ENCODE results near the gene PRKCA. TPM values are rescaled to one million over a fixed set of nuclear protein-coding genes. Genes with fewer than 3 reads are reported as not detected.

The PRKCA gene
- total RNA-seq, 1 donor from 2014 or later = 15.5 TPM

DNA sequence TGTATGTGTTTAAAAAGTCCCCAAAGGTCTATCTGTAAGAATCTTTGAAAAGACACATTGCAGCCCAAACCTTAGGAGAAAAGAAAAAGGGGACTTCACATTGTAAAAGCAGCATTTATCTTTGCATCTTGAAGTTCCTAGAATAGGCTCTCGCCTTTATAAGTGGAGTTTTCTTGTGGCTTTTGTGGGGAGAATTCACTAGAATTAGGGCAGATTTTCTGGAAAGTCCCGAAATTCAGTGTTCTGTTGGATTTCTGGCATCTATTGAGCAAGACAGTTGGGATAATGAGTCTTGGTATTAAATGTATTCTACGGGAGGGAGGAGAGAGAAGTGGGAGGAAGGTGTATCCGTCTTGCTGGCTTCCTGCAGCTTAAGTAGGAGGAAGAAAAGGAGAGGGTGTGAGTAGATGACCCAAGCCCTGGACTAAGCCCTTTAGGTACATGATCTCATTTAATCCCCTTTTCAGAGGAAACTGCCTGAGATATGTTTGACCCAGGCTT, 62.6 kb downstream of the PRKCA start:
- TF ChIP-seq, protein P1, sequence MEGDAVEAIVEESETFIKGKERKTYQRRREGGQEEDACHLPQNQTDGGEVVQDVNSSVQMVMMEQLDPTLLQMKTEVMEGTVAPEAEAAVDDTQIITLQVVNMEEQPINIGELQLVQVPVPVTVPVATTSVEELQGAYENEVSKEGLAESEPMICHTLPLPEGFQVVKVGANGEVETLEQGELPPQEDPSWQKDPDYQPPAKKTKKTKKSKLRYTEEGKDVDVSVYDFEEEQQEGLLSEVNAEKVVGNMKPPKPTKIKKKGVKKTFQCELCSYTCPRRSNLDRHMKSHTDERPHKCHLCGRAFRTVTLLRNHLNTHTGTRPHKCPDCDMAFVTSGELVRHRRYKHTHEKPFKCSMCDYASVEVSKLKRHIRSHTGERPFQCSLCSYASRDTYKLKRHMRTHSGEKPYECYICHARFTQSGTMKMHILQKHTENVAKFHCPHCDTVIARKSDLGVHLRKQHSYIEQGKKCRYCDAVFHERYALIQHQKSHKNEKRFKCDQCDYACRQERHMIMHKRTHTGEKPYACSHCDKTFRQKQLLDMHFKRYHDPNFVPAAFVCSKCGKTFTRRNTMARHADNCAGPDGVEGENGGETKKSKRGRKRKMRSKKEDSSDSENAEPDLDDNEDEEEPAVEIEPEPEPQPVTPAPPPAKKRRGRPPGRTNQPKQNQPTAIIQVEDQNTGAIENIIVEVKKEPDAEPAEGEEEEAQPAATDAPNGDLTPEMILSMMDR (IDR thresholded peaks at IDR 0.05) = no peak
- no peak for TF ChIP-seq POLR2AphosphoS5 (IDR thresholded peaks at IDR 0.05; ENCODE audit: insufficient read depth in 1 of 2, low read depth in 1 of 2)
- no peak for TF ChIP-seq POLR2A (IDR thresholded peaks at IDR 0.05)
- H3K4me1 ChIP-seq = peaks cover 11% of the 10 kb centered on the region
- no peak for DNase-seq (ENCODE audit: extremely low spot score in 2 of 2)
- intact Hi-C loops (cut with DNase I) = no loop called here
- no peak overlapping the region for H3K4me3 ChIP-seq
- no peaks in the 10 kb centered on the region for H3K27me3 ChIP-seq
- H3K36me3 ChIP-seq = no peaks in the 10 kb centered on the region
- no peak overlapping the region for H3K27ac ChIP-seq
- H3K9me3 ChIP-seq = no peaks in the 10 kb centered on the region

DNA sequence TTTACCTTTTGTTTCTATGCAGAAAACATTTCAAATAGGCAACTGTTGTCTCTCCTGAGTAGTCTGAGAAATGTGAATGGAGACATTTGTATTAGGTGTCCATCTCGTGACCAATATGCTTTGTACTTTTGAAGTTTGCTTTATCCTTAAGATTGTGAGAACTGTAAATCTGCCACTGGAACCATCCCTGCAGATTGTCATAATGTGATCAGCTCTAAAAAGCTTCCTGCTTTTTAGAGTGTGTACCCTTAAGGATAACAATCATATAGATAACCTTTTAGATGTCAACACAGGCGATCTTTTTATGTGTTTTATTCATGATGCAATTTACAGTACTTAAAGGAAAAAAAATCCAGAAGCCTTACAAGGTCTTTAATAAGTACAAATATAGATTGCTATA, 63.5 kb downstream of the PRKCA start:
- no peak for DNase-seq (ENCODE audit: extremely low spot score in 2 of 2)
- no peak for TF ChIP-seq POLR2AphosphoS5 (IDR thresholded peaks at IDR 0.05; ENCODE audit: insufficient read depth in 1 of 2, low read depth in 1 of 2)
- TF ChIP-seq, protein P1 (IDR thresholded peaks at IDR 0.05) = no peak
- no peak for TF ChIP-seq POLR2A (IDR thresholded peaks at IDR 0.05)
- Histone ChIP-seq H3K27me3 (no peaks in the 10 kb centered on the region), H3K36me3 (no peaks in the 10 kb centered on the region), H3K4me1 (peaks cover 5% of the 10 kb centered on the region), H3K9me3 (no peaks in the 10 kb centered on the region), H3K27ac (no peak overlapping the region), H3K4me3 (no peak overlapping the region)
- intact Hi-C loops (cut with DNase I) = no loop called here

DNA sequence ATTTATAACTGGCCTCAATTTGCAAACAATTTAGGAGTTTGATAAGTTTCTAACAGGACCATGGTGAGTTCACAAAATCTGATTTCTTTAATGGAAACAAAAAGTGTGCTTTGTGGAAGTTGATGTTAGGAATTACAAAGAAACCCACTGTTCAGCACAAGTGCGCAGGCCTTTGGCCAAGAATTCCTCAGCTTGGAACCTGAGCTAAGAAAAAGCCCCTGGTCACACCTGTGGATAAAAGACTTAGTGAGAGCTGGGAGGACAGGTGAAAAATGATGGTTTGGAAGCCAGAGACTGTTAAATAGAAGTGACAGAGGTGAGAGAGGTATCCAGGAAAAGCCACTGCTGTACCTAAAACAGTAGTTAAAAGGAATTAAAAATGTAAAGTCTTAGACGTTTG, 64.7 kb downstream of the PRKCA start:
- TF ChIP-seq POLR2AphosphoS5 (IDR thresholded peaks at IDR 0.05; ENCODE audit: insufficient read depth in 1 of 2, low read depth in 1 of 2) (no peak), POLR2A (IDR thresholded peaks at IDR 0.05) (no peak)
- TF ChIP-seq, protein P1 (IDR thresholded peaks at IDR 0.05) = no peak
- intact Hi-C loops (cut with DNase I) = no loop called here

DNA sequence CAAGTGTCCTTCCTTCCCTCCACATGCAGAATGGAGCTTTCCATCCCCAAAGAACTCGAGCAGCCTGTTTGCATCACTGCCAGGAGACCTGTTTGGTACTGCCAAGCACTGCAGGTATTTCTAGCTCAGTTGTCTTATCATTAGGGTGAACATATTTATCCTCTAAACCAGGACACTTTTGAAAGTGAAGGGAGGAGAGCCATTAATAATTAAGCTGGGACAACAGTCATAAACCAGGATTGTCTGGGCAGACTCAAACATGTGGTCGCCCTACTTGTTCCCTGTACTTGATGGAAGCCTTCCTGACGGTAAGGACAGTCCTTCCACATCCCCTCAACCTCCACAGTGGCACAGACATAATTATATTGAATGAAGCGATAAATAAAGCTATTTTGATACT, 67.4 kb downstream of the PRKCA start:
- no peak for DNase-seq (ENCODE audit: extremely low spot score in 2 of 2)
- Histone ChIP-seq H3K27me3 (no peaks in the 10 kb centered on the region), H3K4me1 (peaks cover 5% of the 10 kb centered on the region), H3K36me3 (no peaks in the 10 kb centered on the region), H3K4me3 (no peak overlapping the region), H3K27ac (no peak overlapping the region), H3K9me3 (no peaks in the 10 kb centered on the region)
- intact Hi-C loops (cut with DNase I) = no loop called here
- TF ChIP-seq POLR2AphosphoS5 (IDR thresholded peaks at IDR 0.05; ENCODE audit: insufficient read depth in 1 of 2, low read depth in 1 of 2) (no peak), POLR2A (IDR thresholded peaks at IDR 0.05) (no peak)
- TF ChIP-seq, protein P1 (IDR thresholded peaks at IDR 0.05) = no peak

More for the DNA sequence above, 64.7 kb downstream of the PRKCA start:
- Histone ChIP-seq H3K9me3 (no peaks in the 10 kb centered on the region), H3K36me3 (no peaks in the 10 kb centered on the region), H3K4me1 (peaks cover 5% of the 10 kb centered on the region), H3K27me3 (no peaks in the 10 kb centered on the region), H3K27ac (no peak overlapping the region), H3K4me3 (no peak overlapping the region)
- DNase-seq (ENCODE audit: extremely low spot score in 2 of 2) = no peak

DNA sequence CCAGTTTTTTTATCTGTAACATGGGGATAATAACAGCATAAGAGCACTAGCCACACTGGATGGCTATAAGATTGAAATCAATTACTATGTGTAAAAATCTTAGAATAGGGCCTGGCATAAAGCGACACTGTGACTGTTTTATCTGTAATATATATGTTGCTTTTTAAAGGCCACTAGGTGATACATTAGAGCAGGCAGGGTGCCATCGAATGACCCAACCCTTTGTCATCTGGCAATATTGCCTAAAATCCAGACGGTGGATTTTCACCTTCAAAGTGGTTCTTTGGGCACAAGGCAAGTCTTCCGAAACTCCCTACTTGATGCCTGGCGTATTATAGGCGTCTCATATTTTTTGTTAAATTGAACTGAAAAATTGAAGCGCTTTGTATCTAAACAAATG, 69.1 kb downstream of the PRKCA start:
- H3K27me3 ChIP-seq = no peaks in the 10 kb centered on the region
- TF ChIP-seq POLR2AphosphoS5 (IDR thresholded peaks at IDR 0.05; ENCODE audit: insufficient read depth in 1 of 2, low read depth in 1 of 2) (no peak), POLR2A (IDR thresholded peaks at IDR 0.05) (no peak)
- TF ChIP-seq, protein P1 (IDR thresholded peaks at IDR 0.05) = no peak
- DNase-seq (ENCODE audit: extremely low spot score in 2 of 2) = no peak

More for the DNA sequence above, 69.1 kb downstream of the PRKCA start:
- no peaks in the 10 kb centered on the region for H3K36me3 ChIP-seq
- no peak overlapping the region for H3K4me3 ChIP-seq
- no peaks in the 10 kb centered on the region for H3K9me3 ChIP-seq
- H3K27ac ChIP-seq = no peak overlapping the region
- H3K4me1 ChIP-seq = peaks cover 5% of the 10 kb centered on the region
- intact Hi-C loops (cut with DNase I) = no loop called here

Data from vagina (tissue), 2 donors.